VCaP (cell line): ENCODE measurements around the gene FZR1.

Experiments used
- H3K27ac ChIP-seq: fragments of 450-650 bp; 2 replicates; pipeline ENCODE4 v1.5.1; 2017
- CTCF ChIP-seq: fragments of 450-650 bp; conservative IDR thresholded peaks from 2 replicates; pipeline ENCODE4 v1.5.1; 2017; ENCODE audit warnings: mild to moderate bottlenecking, moderate library complexity

Gene FZR1

DNA sequence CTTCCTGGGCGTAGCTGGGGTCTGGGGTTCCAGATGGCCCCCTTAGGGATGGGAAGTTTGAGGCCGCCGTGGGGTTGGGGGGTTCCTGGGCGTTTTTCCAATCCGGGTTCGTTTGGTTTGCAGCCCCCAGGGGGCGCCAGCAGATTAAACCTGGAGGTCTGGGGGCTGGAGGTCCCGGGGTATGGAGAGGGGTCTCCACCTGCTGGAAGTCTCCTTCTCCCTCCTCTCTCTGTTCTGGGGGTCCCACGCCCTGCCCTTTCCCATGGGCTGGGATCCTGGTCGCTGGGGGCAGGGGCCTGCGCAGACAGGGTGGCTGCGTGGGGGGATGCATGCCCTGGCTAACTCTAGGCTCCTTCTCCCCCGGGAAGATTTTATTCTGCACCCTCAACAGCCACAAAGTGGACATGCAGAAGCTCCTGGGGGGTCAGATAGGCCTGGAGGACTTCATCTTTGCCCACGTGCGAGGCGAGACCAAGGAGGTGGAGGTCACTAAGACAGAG lies 80.1 kb downstream of the FZR1 start:
- peak; percentile 25 for TF ChIP-seq CTCF

DNA sequence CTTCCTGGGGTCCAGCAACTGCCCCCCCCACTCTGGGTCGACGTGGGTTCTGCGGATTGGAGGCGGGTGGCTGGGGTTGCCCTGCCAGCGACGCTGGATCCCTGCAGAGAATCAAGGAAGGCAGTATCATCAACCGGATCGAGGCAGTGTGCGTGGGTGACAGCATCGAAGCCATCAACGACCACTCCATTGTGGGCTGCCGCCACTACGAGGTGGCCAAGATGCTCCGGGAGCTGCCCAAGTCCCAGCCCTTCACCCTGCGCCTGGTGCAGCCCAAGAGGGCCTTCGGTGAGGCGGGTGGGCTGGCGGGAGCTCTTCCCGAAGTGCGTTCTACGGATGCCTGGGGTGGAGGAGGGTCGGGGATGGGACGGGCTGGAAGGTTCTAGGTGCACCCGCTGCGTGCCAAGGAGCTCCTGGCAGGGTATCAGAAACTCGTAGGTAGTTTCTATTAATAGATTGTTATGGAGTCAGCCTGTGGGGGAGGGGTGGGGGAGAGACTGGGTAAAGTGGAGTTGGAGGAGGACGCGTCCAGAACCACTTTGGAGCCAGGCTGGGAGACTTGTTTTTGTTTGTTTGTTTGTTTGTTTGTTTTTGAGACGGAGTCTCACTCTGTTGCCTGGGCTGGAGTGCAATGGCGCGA lies 80.7 kb downstream of the FZR1 start:
- no peak for TF ChIP-seq CTCF
- H3K27ac ChIP-seq, result no peak overlapping the region

More for the DNA sequence above, 80.1 kb downstream of the FZR1 start:
- H3K27ac ChIP-seq, result no peak overlapping the region
